Pancreas (tissue), 10 donors: ENCODE results near the gene ESRRB. TPM values are rescaled to one million over a fixed set of nuclear protein-coding genes. Genes with fewer than 3 reads are reported as not detected.

ENCODE experiments used
- ATAC-seq, 4 donors: fragments of 200-7000 bp; cut with Tn5 transposase; one replicate each; pipeline versions ENCODE4 v1.8.0 to v1.9.1; 2020; ENCODE audit warnings: mild to moderate bottlenecking in 4 of 4, moderate library complexity in 4 of 4
- DNase-seq, 6 donors: peaks; one replicate each; pipeline ENCODE4 v3.0.0-alpha.2; 2020
- FAIRE-seq: peaks from 2 replicates; lab custom pipeline; 2012; peaks lifted over from hg19 to GRCh38; lab: Jason Lieb, UNC
- H3K27ac ChIP-seq, 4 donors: fragments of 200-600 bp; sonication (generic); 1 replicate in 3 of 4; 2 replicates in 1 of 4; pipeline versions ENCODE4 v1.5.0 to v1.8.0; 2020
- H3K27me3 ChIP-seq, 4 donors: fragments of 200-600 bp; one replicate each; pipeline ENCODE4 v1.8.0; 2021
- H3K36me3 ChIP-seq, 3 donors: fragments of 200-600 bp; sonication (generic) in 1 of 3; one replicate each; pipeline versions ENCODE4 v1.5.0 to v1.8.0; 2020 to 2021
- H3K4me1 ChIP-seq, 3 donors: fragments of 200-600 bp; one replicate each; pipeline ENCODE4 v1.8.0; 2021
- H3K4me3 ChIP-seq, 4 donors: fragments of 200-600 bp; sonication (generic) in 2 of 4; one replicate each; pipeline versions ENCODE4 v1.5.0 to v1.8.0; 2020 to 2021
- H3K9me3 ChIP-seq, 4 donors: fragments of 200-600 bp; one replicate each; pipeline ENCODE4 v1.8.0; 2021
- WGBS, 2 donors: extraction: QIAGEN DNeasy Blood & Tissue Kit; methylation state at CpG; one replicate each; pipeline ENCODE4 v1.1.7; 2013; 5-methylcytosine and 5-hydroxymethylcytosine counted together
- intact Hi-C, 3 donors: fragments of 100-400 bp; cut with DNase I; formaldehyde crosslinking; loops; one replicate each; pipeline versions ENCODE4 v1.11.1 to v1.14.2; 2022
- polyA plus RNA-seq, 2 donors: library from polyadenylated mRNA; stranded (reverse); fragments of 200-250 nt; gene quantifications; one replicate each; pipeline ENCODE4 v1.2.3, GENCODE V29; 2013
- total RNA-seq, 6 donors: library from RNA; stranded (reverse); fragmentation: NEBNext Ultra II Directional in 4 of 6; extraction: Animal tissue kit (Norgen Biotek cat#: 25700) in 4 of 6; gene quantifications; one replicate each; pipeline versions ENCODE4 v1.2.1 to v1.2.4, GENCODE V29; 2021 to 2023
- TF ChIP-seq, protein P1 (sequence below), 4 donors: fragments of 200-600 bp; sonication (generic) in 3 of 4; IDR thresholded peaks; one replicate each; pipeline versions ENCODE4 v1.5.0 to v1.8.0; 2021; ENCODE audit warnings: antibody characterized with exemption in 4 of 4
- donor health status: healthy with polysubstance abuse.
- donor health status: DM: no; HTN: no; CAD: no; lungs with moderate emphysema.
- donor health status: DM: no; HTN: no; CAD: no.
- donor health status: control.
- donor health status: control.
- donor health status: Bipolar disorder and iron deficiency.
- donor health status: DM: yes; HTN: yes; CAD: no.
- donor health status: DM: no; HTN: no; CAD: no.
- donor health status: DM: no; HTN: no; CAD: no.
- donor health status: DM: yes; HTN: yes; CAD: no.

ESRRB gene
- total and polyA plus RNA-seq, 8 donors = 0.14 to 0.85 (median 0.50) TPM; not detected in 2

DNA sequence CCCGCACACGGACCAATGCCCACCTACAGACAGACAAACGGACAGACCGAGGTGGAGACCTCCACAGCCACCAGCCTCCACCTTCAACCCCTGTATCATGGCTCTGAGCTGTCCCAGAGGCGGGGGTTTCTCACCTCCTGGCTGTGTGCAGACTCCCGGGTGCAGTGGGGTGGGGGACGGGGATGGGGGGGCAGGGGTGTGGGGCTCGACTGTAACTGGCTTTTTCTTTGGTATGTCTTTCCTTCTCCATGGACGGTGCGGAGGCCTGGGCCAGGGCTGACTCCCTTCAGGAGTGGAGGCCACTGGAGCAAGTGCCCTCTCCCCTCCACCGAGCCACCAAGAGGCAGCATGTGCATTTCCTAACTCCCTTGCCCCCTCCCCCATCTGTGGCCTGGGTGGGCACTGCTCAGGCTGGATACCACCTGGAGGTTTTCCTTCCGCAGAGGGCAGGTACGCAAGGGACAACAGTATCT, 122.6 kb downstream of the ESRRB start:
- Histone ChIP-seq H3K27ac (no peak overlapping the region), H3K4me3 (no peak overlapping the region), H3K4me1 (no peaks in the 10 kb centered on the region), H3K27me3 (no peaks in the 10 kb centered on the region), H3K36me3 (no peaks in the 10 kb centered on the region), H3K9me3 (no peaks in the 10 kb centered on the region)
- DNase-seq = no peak
- 69 to 83% methylated on average over 13 of the region's 13 CpGs for WGBS, 2 donors
- no peak for ATAC-seq
- TF ChIP-seq, protein P1, sequence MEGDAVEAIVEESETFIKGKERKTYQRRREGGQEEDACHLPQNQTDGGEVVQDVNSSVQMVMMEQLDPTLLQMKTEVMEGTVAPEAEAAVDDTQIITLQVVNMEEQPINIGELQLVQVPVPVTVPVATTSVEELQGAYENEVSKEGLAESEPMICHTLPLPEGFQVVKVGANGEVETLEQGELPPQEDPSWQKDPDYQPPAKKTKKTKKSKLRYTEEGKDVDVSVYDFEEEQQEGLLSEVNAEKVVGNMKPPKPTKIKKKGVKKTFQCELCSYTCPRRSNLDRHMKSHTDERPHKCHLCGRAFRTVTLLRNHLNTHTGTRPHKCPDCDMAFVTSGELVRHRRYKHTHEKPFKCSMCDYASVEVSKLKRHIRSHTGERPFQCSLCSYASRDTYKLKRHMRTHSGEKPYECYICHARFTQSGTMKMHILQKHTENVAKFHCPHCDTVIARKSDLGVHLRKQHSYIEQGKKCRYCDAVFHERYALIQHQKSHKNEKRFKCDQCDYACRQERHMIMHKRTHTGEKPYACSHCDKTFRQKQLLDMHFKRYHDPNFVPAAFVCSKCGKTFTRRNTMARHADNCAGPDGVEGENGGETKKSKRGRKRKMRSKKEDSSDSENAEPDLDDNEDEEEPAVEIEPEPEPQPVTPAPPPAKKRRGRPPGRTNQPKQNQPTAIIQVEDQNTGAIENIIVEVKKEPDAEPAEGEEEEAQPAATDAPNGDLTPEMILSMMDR (IDR thresholded peaks at IDR 0.05) = no peak
- intact Hi-C loops = no loop called here
- FAIRE-seq = no peak

DNA sequence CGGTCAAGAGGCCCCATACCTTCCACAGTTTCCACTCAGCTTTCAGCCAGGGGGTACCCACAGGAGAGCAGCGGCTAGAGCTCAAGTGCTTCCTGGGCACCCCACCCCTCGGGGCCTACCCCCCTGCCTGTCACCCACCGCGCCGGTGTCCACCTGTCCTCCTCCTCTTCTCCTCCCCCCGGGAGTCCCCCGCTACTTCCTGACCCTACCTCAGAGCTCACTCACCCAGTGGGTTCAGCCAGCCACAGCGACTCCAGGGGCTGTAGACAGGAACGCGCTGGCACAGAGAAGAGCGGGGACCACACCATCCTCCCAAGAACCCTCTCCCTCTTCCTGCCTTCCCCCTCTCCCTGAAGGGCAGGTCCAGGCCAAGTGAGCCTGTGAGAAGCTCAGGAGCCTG, 123.0 kb downstream of the ESRRB start:
- TF ChIP-seq, protein P1 (IDR thresholded peaks at IDR 0.05) = no peak
- Histone ChIP-seq H3K4me1 (no peaks in the 10 kb centered on the region), H3K36me3 (no peaks in the 10 kb centered on the region), H3K27me3 (no peaks in the 10 kb centered on the region), H3K4me3 (no peak overlapping the region), H3K9me3 (no peaks in the 10 kb centered on the region), H3K27ac (no peak overlapping the region)
- 79 to 90% methylated on average over 9 to 12 of the region's 12 CpGs for WGBS, 2 donors
- ATAC-seq (no peak), DNase-seq (no peak), FAIRE-seq (no peak)
- intact Hi-C loops = no loop called here

DNA sequence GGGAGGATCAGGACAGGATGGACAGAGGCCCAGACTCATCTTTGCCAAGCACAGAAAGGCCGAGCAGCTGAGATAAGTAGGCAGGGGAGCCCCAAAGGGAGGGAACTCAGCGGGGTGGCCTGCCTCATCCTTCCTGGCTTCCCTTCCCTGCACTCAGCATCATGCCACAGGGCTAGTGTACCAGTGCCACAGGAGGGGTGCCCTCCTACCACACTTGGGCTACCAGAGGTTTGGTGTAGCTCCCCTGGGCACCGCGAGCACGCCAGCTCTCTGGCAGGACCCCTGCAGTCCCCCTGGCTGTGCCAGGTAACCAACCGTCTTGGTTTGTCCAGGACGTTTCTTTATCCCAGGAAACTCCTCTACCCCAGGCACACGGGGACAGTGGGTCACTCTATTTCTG, 123.5 kb downstream of the ESRRB start:
- intact Hi-C loops = no loop called here
- FAIRE-seq (no peak), ATAC-seq (no peak), DNase-seq (no peak)
- Histone ChIP-seq H3K4me3 (no peak overlapping the region), H3K36me3 (no peaks in the 10 kb centered on the region), H3K27me3 (no peaks in the 10 kb centered on the region), H3K4me1 (no peaks in the 10 kb centered on the region), H3K9me3 (no peaks in the 10 kb centered on the region), H3K27ac (no peak overlapping the region)
- TF ChIP-seq, protein P1 (IDR thresholded peaks at IDR 0.05) = no peak
- WGBS, 2 donors = 74 to 81% methylated on average over 8 of the region's 8 CpGs

DNA sequence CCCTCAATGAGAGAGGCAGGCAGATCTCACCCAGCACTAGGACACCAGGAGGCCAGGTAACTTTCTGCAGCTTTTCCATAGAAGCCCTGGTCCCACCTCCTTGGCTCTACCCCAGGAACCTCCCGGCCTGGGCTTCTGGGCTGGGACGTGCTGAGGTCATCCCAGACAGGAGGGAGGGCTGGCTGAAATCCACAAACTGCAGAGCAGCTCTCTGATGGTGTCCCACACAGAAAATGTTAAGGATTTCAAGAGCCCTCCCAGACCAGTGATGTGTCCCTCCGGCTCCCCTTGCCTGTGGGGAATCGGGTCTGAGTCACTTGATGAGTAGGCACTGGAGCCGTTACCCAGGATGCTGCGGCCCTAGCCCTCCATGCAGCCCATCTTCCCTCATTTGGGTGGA, 124.1 kb downstream of the ESRRB start:
- Histone ChIP-seq H3K9me3 (no peaks in the 10 kb centered on the region), H3K4me3 (no peak overlapping the region), H3K36me3 (no peaks in the 10 kb centered on the region), H3K4me1 (no peaks in the 10 kb centered on the region), H3K27me3 (no peaks in the 10 kb centered on the region), H3K27ac (no peak overlapping the region)
- DNase-seq = no peak
- no peak for FAIRE-seq
- 53 to 61% methylated on average over 6 of the region's 6 CpGs for WGBS, 2 donors
- intact Hi-C loops = no loop called here
- TF ChIP-seq, protein P1 (IDR thresholded peaks at IDR 0.05) = no peak
- peak in 1 of 4 donors; percentile 29 for ATAC-seq

DNA sequence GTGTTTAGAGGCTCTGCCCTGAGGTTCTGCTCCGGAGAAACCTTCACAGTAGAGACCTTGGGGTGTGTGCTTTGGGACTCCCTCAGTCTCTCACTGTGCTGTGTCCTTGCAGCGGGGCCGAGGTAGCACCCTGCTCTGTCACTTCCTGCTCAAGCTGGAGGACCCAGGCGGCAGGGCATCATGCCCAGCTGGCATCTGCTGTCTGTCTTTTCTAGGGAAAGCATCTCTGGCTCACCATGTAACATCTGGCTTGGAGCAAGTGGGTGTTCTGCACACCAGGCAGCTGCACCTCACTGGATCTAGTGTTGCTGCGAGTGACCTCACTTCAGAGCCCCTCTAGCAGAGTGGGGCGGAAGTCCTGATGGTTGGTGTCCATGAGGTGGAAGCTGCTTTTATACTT, 124.5 kb downstream of the ESRRB start:
- DNase-seq = no peak

More for the DNA sequence above, 124.5 kb downstream of the ESRRB start:
- Histone ChIP-seq H3K9me3 (no peaks in the 10 kb centered on the region), H3K36me3 (no peaks in the 10 kb centered on the region), H3K27me3 (no peaks in the 10 kb centered on the region), H3K27ac (no peak overlapping the region), H3K4me3 (no peak overlapping the region), H3K4me1 (no peaks in the 10 kb centered on the region)
- no peak for FAIRE-seq
- intact Hi-C loops = no loop called here
- WGBS, 2 donors = 72 to 84% methylated on average over 6 of the region's 6 CpGs
- TF ChIP-seq, protein P1 (IDR thresholded peaks at IDR 0.05) = no peak
- ATAC-seq = no peak
